ENCODE measurements around the gene SFXN5. TPM values are rescaled to one million over a fixed set of nuclear protein-coding genes. Genes with fewer than 3 reads are reported as not detected.

The SFXN5 gene
- total and polyA plus RNA-seq, 2 of the 8 experiments (the other 6 are each of a cell fraction or from before 2014, with no cell fraction given): 29.3 to 33.1 TPM

DNA sequence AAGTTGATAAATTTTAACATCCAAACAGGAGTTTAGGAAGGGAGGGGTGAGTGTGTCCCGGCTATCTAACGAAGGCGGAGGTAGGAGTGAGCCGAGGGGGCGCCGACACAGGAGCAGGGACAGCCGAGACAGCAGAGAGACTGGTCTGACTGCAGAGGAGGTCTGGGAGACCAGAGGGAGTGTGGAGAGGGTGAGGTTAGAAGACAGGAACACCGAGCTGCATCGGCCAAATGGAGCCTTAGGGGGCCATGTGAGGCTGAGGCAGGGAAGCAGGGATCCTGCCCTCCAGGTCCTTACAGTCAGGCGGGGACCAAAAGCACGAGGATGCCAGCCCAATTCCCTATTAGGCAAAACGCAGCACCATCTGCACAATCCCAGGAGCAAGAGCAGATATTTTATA, 67.0 kb downstream of the SFXN5 start:
- 91% methylated on average over 12 of the region's 12 CpGs; no CpG with 5 or more reads in 1 of the 2 experiments for WGBS, 2 experiments (ENCODE audit: extremely low coverage in 1 of 2, insufficient coverage in 1 of 2, insufficient read length in 1 of 2, insufficient replicate concordance in 2 of 2, low coverage in 1 of 2, low lambda C conversion rate in 2 of 2, missing lambda C conversion rate in 1 of 2)
- H2BK120ac ChIP-seq (replicated peaks; ENCODE audit: low read depth, low read length): no peak overlapping the region
- H2BK15ac ChIP-seq (ENCODE audit: low read length): no peak overlapping the region
- no peak overlapping the region; the same call in 1 of the 2 replicates for H2BK5ac ChIP-seq (ENCODE audit: low read depth, low read length)
- peaks cover 0 to 4% of the 10 kb centered on the region in 2 experiments for H4K20me1 ChIP-seq (replicated peaks in 1 of 2; ENCODE audit: control insufficient read depth in 1 of 2, insufficient read depth in 2 of 2, low read length in 2 of 2)
- no peak overlapping the region for H3K4me3 ChIP-seq (ENCODE audit: extremely low read depth in 1 of 4, insufficient read depth in 2 of 4, low read depth in 3 of 4, low read length in 4 of 4)
- no peaks in the 10 kb centered on the region for H3K4me1 ChIP-seq (replicated peaks in 1 of 4; ENCODE audit: control insufficient read depth in 3 of 4, insufficient read depth in 4 of 4, low read length in 3 of 4)
- no peak overlapping the region for H3K14ac ChIP-seq (ENCODE audit: insufficient read length)
- no peak overlapping the region for H3K56ac ChIP-seq (replicated peaks; ENCODE audit: insufficient read length, low read depth, low read length)
- H2BK20ac ChIP-seq (ENCODE audit: low read length): no peak overlapping the region
- no peak overlapping the region for H2AK5ac ChIP-seq (ENCODE audit: low read depth, low read length)
- H4K8ac ChIP-seq (ENCODE audit: extremely low read depth, insufficient read depth, low read length): no peak overlapping the region
- FAIRE-seq: no peak
- no peak overlapping the region for H4K91ac ChIP-seq (replicated peaks; ENCODE audit: insufficient read length, low read length)
- H3K23me2 ChIP-seq (ENCODE audit: low read depth, low read length): no peaks in the 10 kb centered on the region
- H3K9me3 ChIP-seq (ENCODE audit: insufficient read depth in 2 of 2, low read depth in 1 of 2, low read length in 1 of 2): no peaks in the 10 kb centered on the region
- no peaks in the 10 kb centered on the region for H3K36me3 ChIP-seq (ENCODE audit: control insufficient read depth in 2 of 4, insufficient read depth in 4 of 4, low read length in 3 of 4)
- no peak overlapping the region for H3K27ac ChIP-seq (ENCODE audit: low read depth, low read length)
- H2AFZ ChIP-seq (ENCODE audit: low read length): no peak overlapping the region
- no peak overlapping the region for H4K5ac ChIP-seq (ENCODE audit: insufficient read length, low read depth, low read length)
- DNase-seq (ENCODE audit: low read depth in 1 of 2, low spot score in 2 of 2): peak in 1 of 2 experiments; percentile 45
- H3K27me3 ChIP-seq (replicated peaks in 1 of 4; ENCODE audit: control insufficient read depth in 3 of 4, extremely low read depth in 1 of 4, insufficient read depth in 3 of 4, low read length in 3 of 4): no peaks in the 10 kb centered on the region
- H3K18ac ChIP-seq (ENCODE audit: extremely low read depth, low read length): no peak overlapping the region
- ChIA-PET POLR2A (ENCODE audit: partially characterized antibody) (interaction anchor here (1.2 to 1.6 kb wide), 2 partner anchors 11 to 230 kb away, joined by 3 read pairs; partner anchors contain the start of gene CCT7), CTCF (ENCODE audit: partially characterized antibody) (interaction anchor here (0.6 to 3.9 kb wide), 10 partner anchors 11 to 173 kb away, joined by 3 to 21 read pairs (median 6); no protein-coding TSS in a partner anchor)
- no peaks in the 10 kb centered on the region for H3K79me2 ChIP-seq (ENCODE audit: control insufficient read depth in 1 of 2, insufficient read depth in 2 of 2, low read length in 2 of 2)
- no peaks in the 10 kb centered on the region for H3K79me1 ChIP-seq (ENCODE audit: low read depth, low read length)
- no peak overlapping the region for H3K4me2 ChIP-seq (ENCODE audit: insufficient read depth in 1 of 2, low read depth in 2 of 2, low read length in 2 of 2)
- no peak overlapping the region for H2BK12ac ChIP-seq (ENCODE audit: low read depth, low read length)
- H3K4ac ChIP-seq (replicated peaks; ENCODE audit: insufficient read length, low read depth, low read length): no peak overlapping the region
- TF ChIP-seq TAF1 (IDR thresholded peaks at IDR 0.05; ENCODE audit: low read depth, low read length) (no peak), CTBP2 (IDR thresholded peaks at IDR 0.05; ENCODE audit: borderline replicate concordance, insufficient read depth, insufficient read length, low read length) (no peak), HDAC2 (IDR thresholded peaks at IDR 0.05; ENCODE audit: borderline replicate concordance in 1 of 2, low read depth in 2 of 2, low read length in 2 of 2) (no peak), MAFK (IDR thresholded peaks at IDR 0.05; ENCODE audit: low read depth, low read length) (no peak), HDAC6 (IDR thresholded peaks at IDR 0.05; ENCODE audit: low read depth, low read length) (no peak), KDM5A (IDR thresholded peaks at IDR 0.05; ENCODE audit: low read length) (no peak), CBX8 (IDR thresholded peaks at IDR 0.05; ENCODE audit: borderline replicate concordance, low read depth, low read length) (no peak), SRF (IDR thresholded peaks at IDR 0.05; ENCODE audit: low read depth, low read length) (no peak)
- TF ChIP-seq, protein P1, sequence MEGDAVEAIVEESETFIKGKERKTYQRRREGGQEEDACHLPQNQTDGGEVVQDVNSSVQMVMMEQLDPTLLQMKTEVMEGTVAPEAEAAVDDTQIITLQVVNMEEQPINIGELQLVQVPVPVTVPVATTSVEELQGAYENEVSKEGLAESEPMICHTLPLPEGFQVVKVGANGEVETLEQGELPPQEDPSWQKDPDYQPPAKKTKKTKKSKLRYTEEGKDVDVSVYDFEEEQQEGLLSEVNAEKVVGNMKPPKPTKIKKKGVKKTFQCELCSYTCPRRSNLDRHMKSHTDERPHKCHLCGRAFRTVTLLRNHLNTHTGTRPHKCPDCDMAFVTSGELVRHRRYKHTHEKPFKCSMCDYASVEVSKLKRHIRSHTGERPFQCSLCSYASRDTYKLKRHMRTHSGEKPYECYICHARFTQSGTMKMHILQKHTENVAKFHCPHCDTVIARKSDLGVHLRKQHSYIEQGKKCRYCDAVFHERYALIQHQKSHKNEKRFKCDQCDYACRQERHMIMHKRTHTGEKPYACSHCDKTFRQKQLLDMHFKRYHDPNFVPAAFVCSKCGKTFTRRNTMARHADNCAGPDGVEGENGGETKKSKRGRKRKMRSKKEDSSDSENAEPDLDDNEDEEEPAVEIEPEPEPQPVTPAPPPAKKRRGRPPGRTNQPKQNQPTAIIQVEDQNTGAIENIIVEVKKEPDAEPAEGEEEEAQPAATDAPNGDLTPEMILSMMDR (IDR thresholded peaks at IDR 0.05; ENCODE audit: control extremely low read depth in 1 of 3, insufficient read depth in 1 of 3, low read depth in 1 of 3, low read length in 3 of 3): no peak
- no peak overlapping the region for H3K9ac ChIP-seq (replicated peaks in 1 of 4; ENCODE audit: extremely low read depth in 1 of 4, low read depth in 3 of 4, low read length in 3 of 4)
- no peak overlapping the region for H3K23ac ChIP-seq (ENCODE audit: insufficient read length)
